ENCODE measurements around the gene HERPUD1. TPM values are rescaled to one million over a fixed set of nuclear protein-coding genes. Genes with fewer than 3 reads are reported as not detected.

The HERPUD1 gene
- total and polyA plus RNA-seq, 9 of the 15 experiments (the other 6 are each of a cell fraction or from before 2014, with no cell fraction given): 14.2 to 60.7 (median 37.4) TPM

GRCh38 chr16:56930486-56931270, 1.3 kb upstream of the HERPUD1 start (continued):
- no peak for TF ChIP-seq PBX2 (CRISPR knock-in tag; IDR thresholded peaks at IDR 0.05; ENCODE audit: low read depth)
- peak; percentile 62 for TF ChIP-seq PBX2 (tag; conservative IDR thresholded peaks at IDR 0.05; ENCODE audit: low read depth)
- TF ChIP-seq, protein P1, sequence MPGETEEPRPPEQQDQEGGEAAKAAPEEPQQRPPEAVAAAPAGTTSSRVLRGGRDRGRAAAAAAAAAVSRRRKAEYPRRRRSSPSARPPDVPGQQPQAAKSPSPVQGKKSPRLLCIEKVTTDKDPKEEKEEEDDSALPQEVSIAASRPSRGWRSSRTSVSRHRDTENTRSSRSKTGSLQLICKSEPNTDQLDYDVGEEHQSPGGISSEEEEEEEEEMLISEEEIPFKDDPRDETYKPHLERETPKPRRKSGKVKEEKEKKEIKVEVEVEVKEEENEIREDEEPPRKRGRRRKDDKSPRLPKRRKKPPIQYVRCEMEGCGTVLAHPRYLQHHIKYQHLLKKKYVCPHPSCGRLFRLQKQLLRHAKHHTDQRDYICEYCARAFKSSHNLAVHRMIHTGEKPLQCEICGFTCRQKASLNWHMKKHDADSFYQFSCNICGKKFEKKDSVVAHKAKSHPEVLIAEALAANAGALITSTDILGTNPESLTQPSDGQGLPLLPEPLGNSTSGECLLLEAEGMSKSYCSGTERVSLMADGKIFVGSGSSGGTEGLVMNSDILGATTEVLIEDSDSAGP (CRISPR knock-in tag; IDR thresholded peaks at IDR 0.05): 0 out of 2 replicates have a peak, but pooled peaks have one; percentile 44
